DMS53 (cell line): ENCODE results near the gene POP7.
"Not testable (repeated sequence)": the region's sequence is repeated elsewhere in the genome, so short reads cannot be mapped to it uniquely, and the experiment has no call there.

ENCODE experiments used
- DNase-seq: peaks from one replicate; lab custom pipeline; 2025; lab: John Stamatoyannopoulos, UW

The POP7 gene

GRCh38 chr7:100691676-100692577, 14.0 kb upstream of the POP7 start:
- peak; percentile 89 for DNase-seq

- DNase-seq, result no peak
Observed at GRCh38 chr7:100692578-100692961, 13.4 kb upstream of the POP7 start.

- DNase-seq, result peak; percentile 74
Observed at GRCh38 chr7:100693312-100694097, 12.4 kb upstream of the POP7 start.

GRCh38 chr7:100694098-100694745, 11.7 kb upstream of the POP7 start, which contains the start of gene GIGYF1:
Gene GIGYF1, minus strand, starts transcription at chr7:100694250. Its CDS starts 6,012 bp downstream, at chr7:100688238.
- DNase-seq, result peak; percentile 91

GRCh38 chr7:100696123-100696521, 9.8 kb upstream of the POP7 start:
- no peak for DNase-seq

- no peak for DNase-seq
Observed at GRCh38 chr7:100699018-100699417, 6.9 kb upstream of the POP7 start.

- DNase-seq, result not testable (repeated sequence)
Observed at GRCh38 chr7:100701089-100701488, 4.8 kb upstream of the POP7 start.

GRCh38 chr7:100705320-100705752, 585 bp upstream of the POP7 start:
- DNase-seq, result peak; percentile 83

- DNase-seq, result peak; percentile 60
Observed at GRCh38 chr7:100706672-100707311, 871 bp downstream of the POP7 start.

- no peak for DNase-seq
Observed at GRCh38 chr7:100708395-100708794, 2.5 kb downstream of the POP7 start.

GRCh38 chr7:100710452-100710851, 4.5 kb downstream of the POP7 start:
- DNase-seq, result no peak

- DNase-seq, result no peak
Observed at GRCh38 chr7:100711369-100711768, 5.4 kb downstream of the POP7 start.

GRCh38 chr7:100714725-100715124, 8.8 kb downstream of the POP7 start:
- no peak for DNase-seq

GRCh38 chr7:100717073-100717472, 11.2 kb downstream of the POP7 start:
- not testable (repeated sequence) for DNase-seq

- peak; percentile 31 for DNase-seq
Observed at GRCh38 chr7:100719523-100720278, 13.8 kb downstream of the POP7 start.

GRCh38 chr7:100720279-100720670, 14.4 kb downstream of the POP7 start, which contains the start of gene EPO:
Gene EPO, plus strand, starts transcription at chr7:100720468. Its CDS starts 513 bp downstream, at chr7:100720981.
- DNase-seq, result no peak

GRCh38 chr7:100720671-100721504, 15.0 kb downstream of the POP7 start:
- DNase-seq, result no peak

GRCh38 chr7:100721505-100721812, 15.5 kb downstream of the POP7 start:
- DNase-seq, result no peak

- DNase-seq, result no peak
Observed at GRCh38 chr7:100722480-100723212, 16.7 kb downstream of the POP7 start.
